T-helper 2 cell treated with Interferon-gamma antibody and Interleukin-4, amounts not matched to agents 5 μg/mL and 100 μg/mL, for 36 hours (primary cell): ENCODE results near the gene KIF2A.

ENCODE experiments used
- DNase-seq: peaks from one replicate; pipeline ENCODE4 v3.0.0; 2021; ENCODE audit warnings: low spot score
- H3K27ac Mint-ChIP-seq: one replicate; pipeline ENCODE4 v1.8.0; 2021; ENCODE audit warnings: mild to moderate bottlenecking, mixed read lengths
- H3K27me3 Mint-ChIP-seq: one replicate; pipeline ENCODE4 v1.8.0; 2021; ENCODE audit warnings: low read depth, mixed read lengths
- H3K36me3 Mint-ChIP-seq: one replicate; pipeline ENCODE4 v1.8.0; 2021; ENCODE audit warnings: low read depth, mixed read lengths
- H3K4me1 Mint-ChIP-seq: one replicate; pipeline ENCODE4 v1.8.0; 2021; ENCODE audit warnings: low read depth, mixed read lengths
- H3K4me3 Mint-ChIP-seq: one replicate; pipeline ENCODE4 v1.8.0; 2022; ENCODE audit warnings: mild to moderate bottlenecking, moderate library complexity, mixed read lengths
- H3K9me3 Mint-ChIP-seq: one replicate; pipeline ENCODE4 v1.8.0; 2021; ENCODE audit warnings: mixed read lengths

Gene KIF2A

GRCh38 chr5:62326702-62327101, 20.7 kb downstream of the KIF2A start:
- no peaks in the 10 kb centered on the region for H3K9me3 Mint-ChIP-seq
- H3K36me3 Mint-ChIP-seq: peaks cover 34% of the 10 kb centered on the region
- H3K4me3 Mint-ChIP-seq: no peak overlapping the region
- H3K27me3 Mint-ChIP-seq: no peaks in the 10 kb centered on the region
- H3K27ac Mint-ChIP-seq: peak overlapping the region; percentile 51
- H3K4me1 Mint-ChIP-seq: peaks cover 53% of the 10 kb centered on the region
- DNase-seq: no peak

DNA sequence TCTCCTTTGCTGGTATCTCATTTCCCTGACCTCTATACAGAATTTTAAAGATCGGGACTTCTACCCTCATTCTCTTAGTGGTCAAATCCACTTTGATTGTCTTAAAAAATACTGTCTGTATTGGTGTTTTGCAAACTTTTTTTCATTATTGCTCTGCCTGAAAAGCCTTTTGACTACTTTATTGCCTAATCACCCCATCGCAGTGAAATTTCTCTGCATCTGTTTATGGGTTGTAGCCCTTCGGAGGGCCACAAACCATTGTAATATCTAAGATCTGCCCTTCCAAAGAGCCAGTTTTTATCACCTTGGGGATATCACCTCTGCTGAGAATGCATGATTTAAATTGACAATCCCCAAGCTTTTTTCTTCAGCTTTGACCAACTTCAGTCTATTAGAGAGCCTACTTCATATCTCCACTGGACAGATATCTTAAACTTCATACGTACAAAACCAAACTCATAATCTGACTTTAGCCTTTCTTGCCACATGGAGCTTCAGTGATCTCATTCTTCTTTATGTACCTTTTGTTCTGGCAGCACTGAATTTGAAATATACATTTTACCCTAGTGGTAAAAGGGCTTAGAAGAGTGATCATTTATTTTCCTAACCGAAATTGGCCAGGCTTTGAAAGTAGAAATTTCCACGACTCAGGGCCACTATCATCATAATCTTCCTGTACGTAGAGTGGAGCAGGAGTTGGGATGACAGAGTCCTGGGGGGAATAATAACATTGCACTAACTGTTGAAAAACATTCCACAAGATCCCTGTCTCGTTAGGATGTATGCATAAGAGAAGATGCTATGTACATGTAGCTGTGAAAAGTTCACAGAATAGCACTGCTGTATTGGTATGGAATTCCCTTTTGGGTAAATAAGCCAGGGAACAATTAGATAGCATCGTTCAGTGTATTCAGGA, 21.4 kb downstream of the KIF2A start:
- H3K27ac Mint-ChIP-seq: peak overlapping the region; percentile 51
- peaks cover 31% of the 10 kb centered on the region for H3K36me3 Mint-ChIP-seq
- H3K4me1 Mint-ChIP-seq: peaks cover 56% of the 10 kb centered on the region
- no peak overlapping the region for H3K4me3 Mint-ChIP-seq
- no peaks in the 10 kb centered on the region for H3K9me3 Mint-ChIP-seq
- DNase-seq: no peak
- H3K27me3 Mint-ChIP-seq: no peaks in the 10 kb centered on the region

- Mint-ChIP-seq H3K4me1 (peaks cover 63% of the 10 kb centered on the region), H3K9me3 (no peaks in the 10 kb centered on the region), H3K27ac (peak overlapping the region; percentile 17), H3K27me3 (no peaks in the 10 kb centered on the region), H3K4me3 (peak overlapping the region; percentile 7), H3K36me3 (peaks cover 30% of the 10 kb centered on the region)
- DNase-seq: no peak
These were observed 22.9 kb downstream of the KIF2A start for GRCh38 chr5:62328772-62329491.

DNA sequence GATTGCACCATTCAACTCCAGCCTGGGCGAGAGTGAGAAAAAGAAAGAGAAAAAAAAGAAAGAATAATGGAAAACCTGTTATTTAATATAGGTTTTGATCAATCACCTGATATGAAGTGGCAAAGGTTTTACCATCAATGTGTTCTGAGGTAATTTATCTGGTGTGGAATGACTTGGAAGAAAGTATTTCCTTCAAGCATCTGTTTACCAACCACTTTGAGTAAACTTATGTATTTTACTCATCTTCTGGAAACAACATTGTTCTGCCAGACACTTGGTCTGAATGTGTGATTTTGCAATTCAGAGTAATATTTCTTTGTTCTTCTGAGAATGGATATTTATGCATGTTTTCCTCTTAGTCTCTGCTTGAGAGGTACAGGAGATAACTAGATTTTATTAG, 24.3 kb downstream of the KIF2A start:
- Mint-ChIP-seq H3K9me3 (no peaks in the 10 kb centered on the region), H3K27ac (peak overlapping the region; percentile 56), H3K4me3 (no peak overlapping the region), H3K36me3 (peaks cover 30% of the 10 kb centered on the region), H3K4me1 (peaks cover 62% of the 10 kb centered on the region), H3K27me3 (no peaks in the 10 kb centered on the region)
- no peak for DNase-seq

DNA sequence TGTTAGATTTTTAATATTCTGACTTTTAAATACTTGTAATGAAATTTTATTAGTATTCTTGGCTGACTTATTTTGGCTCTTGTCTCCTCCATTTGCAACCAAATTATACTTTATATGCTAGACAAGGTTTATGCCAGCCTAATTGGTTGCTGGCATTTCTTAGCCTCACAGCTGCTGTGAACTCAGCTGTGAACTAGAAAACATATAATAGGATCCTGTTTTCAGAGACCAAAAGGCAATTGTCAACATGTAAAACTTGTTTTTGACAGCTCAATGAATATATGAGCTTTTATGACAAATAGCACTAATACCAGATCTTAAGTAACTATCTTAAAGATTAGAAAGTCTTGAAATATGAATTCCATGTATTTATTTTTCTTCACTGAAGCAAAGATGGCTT, 25.9 kb downstream of the KIF2A start:
- H3K27me3 Mint-ChIP-seq: no peaks in the 10 kb centered on the region
- H3K4me1 Mint-ChIP-seq: peaks cover 55% of the 10 kb centered on the region
- DNase-seq: no peak
- no peak overlapping the region for H3K4me3 Mint-ChIP-seq
- H3K27ac Mint-ChIP-seq: no peak overlapping the region
- peaks cover 23% of the 10 kb centered on the region for H3K36me3 Mint-ChIP-seq
- no peaks in the 10 kb centered on the region for H3K9me3 Mint-ChIP-seq

- H3K27ac Mint-ChIP-seq: no peak overlapping the region
- no peaks in the 10 kb centered on the region for H3K27me3 Mint-ChIP-seq
- DNase-seq: no peak
- H3K4me1 Mint-ChIP-seq: peaks cover 50% of the 10 kb centered on the region
- H3K9me3 Mint-ChIP-seq: no peaks in the 10 kb centered on the region
- peak overlapping the region; percentile 4 for H3K4me3 Mint-ChIP-seq
- peaks cover 21% of the 10 kb centered on the region for H3K36me3 Mint-ChIP-seq
These were observed 27.3 kb downstream of the KIF2A start for GRCh38 chr5:62333250-62333794.

DNA sequence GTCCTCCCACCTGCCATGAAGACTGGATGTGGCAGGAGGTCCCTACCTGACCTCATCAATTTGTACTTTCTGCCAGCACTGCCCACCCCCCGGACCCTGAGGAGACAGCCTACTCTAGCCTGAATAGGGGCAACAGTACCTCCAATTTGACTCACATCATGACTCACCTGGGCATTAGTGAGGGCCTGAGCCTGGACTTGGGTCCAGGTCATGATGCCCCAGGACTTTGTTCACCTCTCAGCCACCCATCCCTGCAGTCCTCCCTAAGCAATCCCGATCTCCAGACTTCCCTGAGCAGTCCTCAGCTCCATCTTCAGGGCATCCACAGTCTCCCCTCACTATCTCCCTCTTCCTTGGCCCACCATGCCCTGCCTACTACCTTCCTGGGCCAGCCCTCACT, 28.1 kb downstream of the KIF2A start:
- DNase-seq: no peak
- Mint-ChIP-seq H3K4me1 (peaks cover 51% of the 10 kb centered on the region), H3K27ac (peak overlapping the region; percentile 76), H3K36me3 (peaks cover 23% of the 10 kb centered on the region), H3K4me3 (no peak overlapping the region), H3K27me3 (no peaks in the 10 kb centered on the region), H3K9me3 (no peaks in the 10 kb centered on the region)

DNA sequence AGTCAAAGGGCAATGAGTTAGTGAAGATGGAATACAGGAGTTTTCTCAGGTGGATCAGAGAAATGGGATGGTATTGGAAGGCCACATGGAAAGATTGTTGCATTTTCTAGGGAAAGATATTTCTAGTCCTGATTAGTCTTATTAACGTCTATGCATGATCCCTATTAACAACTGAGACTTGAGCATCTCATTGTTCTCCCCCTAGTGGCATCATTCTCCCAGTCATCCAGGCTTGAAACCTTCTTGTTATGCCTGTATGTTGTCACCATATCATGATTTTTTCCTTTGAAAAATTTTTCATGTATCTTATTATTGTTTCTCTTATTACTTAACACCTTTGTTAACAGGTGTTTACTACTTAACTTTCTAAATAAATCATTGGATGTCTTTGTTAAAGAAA, 34.4 kb downstream of the KIF2A start:
- Mint-ChIP-seq H3K9me3 (no peaks in the 10 kb centered on the region), H3K27me3 (no peaks in the 10 kb centered on the region), H3K36me3 (peaks cover 26% of the 10 kb centered on the region), H3K4me3 (no peak overlapping the region), H3K27ac (no peak overlapping the region), H3K4me1 (peaks cover 52% of the 10 kb centered on the region)
- DNase-seq: no peak

GRCh38 chr5:62340979-62341378, 35.0 kb downstream of the KIF2A start:
- Mint-ChIP-seq H3K4me3 (peak overlapping the region; percentile 73), H3K4me1 (peaks cover 50% of the 10 kb centered on the region), H3K9me3 (no peaks in the 10 kb centered on the region), H3K36me3 (peaks cover 24% of the 10 kb centered on the region), H3K27ac (no peak overlapping the region), H3K27me3 (no peaks in the 10 kb centered on the region)
- DNase-seq: no peak

GRCh38 chr5:62341783-62342475, 35.9 kb downstream of the KIF2A start:
- no peaks in the 10 kb centered on the region for H3K27me3 Mint-ChIP-seq
- peak overlapping the region; percentile 85 for H3K27ac Mint-ChIP-seq
- H3K36me3 Mint-ChIP-seq: peaks cover 25% of the 10 kb centered on the region
- peaks cover 49% of the 10 kb centered on the region for H3K4me1 Mint-ChIP-seq
- no peaks in the 10 kb centered on the region for H3K9me3 Mint-ChIP-seq
- no peak for DNase-seq
- peak overlapping the region; percentile 73 for H3K4me3 Mint-ChIP-seq

DNA sequence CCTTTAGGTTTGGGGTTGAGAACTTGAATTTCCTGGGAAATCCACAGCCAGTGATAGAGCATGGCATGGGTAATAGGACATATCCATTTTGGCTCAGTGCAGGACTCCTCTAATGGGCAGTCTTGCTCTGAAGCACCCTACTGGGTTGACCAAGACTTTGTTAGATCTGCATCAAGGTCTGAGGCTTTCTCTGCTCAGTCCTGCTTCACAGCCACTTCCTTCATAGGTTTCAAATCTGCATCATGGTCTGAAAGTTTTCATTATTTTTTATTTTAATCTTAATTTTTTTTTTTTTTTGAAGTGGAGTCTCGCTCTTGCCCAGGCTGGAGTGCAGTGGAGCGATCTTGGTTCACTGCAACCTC, 36.5 kb downstream of the KIF2A start:
- no peak for DNase-seq
- H3K4me1 Mint-ChIP-seq: peaks cover 50% of the 10 kb centered on the region
- H3K36me3 Mint-ChIP-seq: peaks cover 27% of the 10 kb centered on the region
- H3K27me3 Mint-ChIP-seq: no peaks in the 10 kb centered on the region
- peak overlapping the region; percentile 85 for H3K27ac Mint-ChIP-seq
- peak overlapping the region; percentile 73 for H3K4me3 Mint-ChIP-seq
- H3K9me3 Mint-ChIP-seq: no peaks in the 10 kb centered on the region

GRCh38 chr5:62343428-62343827, 37.4 kb downstream of the KIF2A start:
- Mint-ChIP-seq H3K4me3 (peak overlapping the region; percentile 60), H3K27ac (peak overlapping the region; percentile 72), H3K9me3 (no peaks in the 10 kb centered on the region), H3K27me3 (no peaks in the 10 kb centered on the region), H3K4me1 (peaks cover 51% of the 10 kb centered on the region), H3K36me3 (peaks cover 27% of the 10 kb centered on the region)
- no peak for DNase-seq

DNA sequence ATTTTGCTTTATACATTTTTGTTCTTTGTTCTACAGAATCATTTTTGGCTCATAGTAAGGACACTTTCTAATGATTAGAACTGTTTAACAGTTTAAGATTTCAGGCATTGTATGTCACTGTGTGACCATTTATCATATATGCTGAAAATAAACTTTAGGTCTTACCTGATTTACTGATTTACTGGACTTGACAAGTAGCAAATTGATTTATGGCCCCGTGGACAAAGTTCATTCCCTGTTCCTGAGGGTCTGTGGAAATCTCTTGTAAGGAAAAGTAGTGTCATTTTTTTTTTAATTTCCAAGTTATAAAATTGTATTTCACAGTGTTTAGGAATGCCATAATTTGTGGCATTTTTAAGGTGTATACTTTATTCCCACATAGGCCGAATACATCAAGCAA, 40.7 kb downstream of the KIF2A start:
- no peaks in the 10 kb centered on the region for H3K9me3 Mint-ChIP-seq
- H3K36me3 Mint-ChIP-seq: peaks cover 40% of the 10 kb centered on the region
- DNase-seq: no peak
- no peak overlapping the region for H3K4me3 Mint-ChIP-seq
- H3K4me1 Mint-ChIP-seq: peaks cover 37% of the 10 kb centered on the region
- H3K27ac Mint-ChIP-seq: peak overlapping the region; percentile 2
- H3K27me3 Mint-ChIP-seq: no peaks in the 10 kb centered on the region

- no peak for DNase-seq
- Mint-ChIP-seq H3K27ac (no peak overlapping the region), H3K4me3 (no peak overlapping the region), H3K9me3 (no peaks in the 10 kb centered on the region), H3K27me3 (no peaks in the 10 kb centered on the region), H3K36me3 (peaks cover 45% of the 10 kb centered on the region), H3K4me1 (peaks cover 34% of the 10 kb centered on the region)
These were observed 41.9 kb downstream of the KIF2A start for GRCh38 chr5:62347928-62348327.
